A549 (cell line): Measurements from ENCODE around the gene VWA8. TPM values are rescaled to one million over a fixed set of nuclear protein-coding genes. Genes with fewer than 3 reads are reported as not detected.

Experiments used
- ATAC-seq, 2 experiments: fragments of 200-7000 bp in 1 of 2; fragments of >200 bp in 1 of 2; cut with Nextera tagmentation in 1 of 2; cut with Tn5 transposase in 1 of 2; 3 replicates each; pipeline versions ENCODE4 v1.8.0 to v1.9.1; 2018 to 2020; ENCODE audit warnings: mild to moderate bottlenecking in 1 of 2, moderate library complexity in 1 of 2
- CTCF ChIA-PET: fragments of 300-600 bp; sonication (Branson Sonifier 250); formaldehyde crosslinking; extraction: SDS; loops from one replicate; lab custom pipeline; 2021; ENCODE audit warnings: antibody characterized with exemption, inconsistent platforms; lab: Yijun Ruan, JAX
- POLR2A ChIA-PET: fragments of 350-600 bp; formaldehyde crosslinking; extraction: SDS; loops from one replicate; lab custom pipeline; 2021; ENCODE audit warnings: antibody characterized with exemption, inconsistent platforms; lab: Yijun Ruan, JAX
- DNase-seq, 2 experiments: peaks; one replicate each; pipeline versions ENCODE4 v3.0.0 to v3.0.0-alpha.2; 2011 to 2016; ENCODE audit warnings: low read depth in 1 of 2, low spot score in 1 of 2
- FAIRE-seq: peaks from 2 replicates; lab custom pipeline; 2011; peaks lifted over from hg19 to GRCh38; lab: Jason Lieb, UNC
- H3K27ac ChIP-seq, 2 experiments: fragments of >200 bp; sonication (Bioruptor Twin); formaldehyde crosslinking; 3 replicates each; pipeline ENCODE4 v1.5.1; 2016 to 2017
- H3K4me1 ChIP-seq: fragments of >200 bp; sonication (Bioruptor Twin); formaldehyde crosslinking; 3 replicates; pipeline ENCODE4 v1.6.1; 2016
- H3K4me2 ChIP-seq: fragments of >200 bp; sonication (Bioruptor Twin); formaldehyde crosslinking; 3 replicates; pipeline ENCODE4 v1.6.1; 2016
- H3K4me3 ChIP-seq: fragments of >200 bp; sonication (Bioruptor Twin); formaldehyde crosslinking; 3 replicates; pipeline ENCODE4 v1.5.1; 2016
- H3K9me3 ChIP-seq: fragments of >200 bp; sonication (Bioruptor Twin); formaldehyde crosslinking; 3 replicates; pipeline ENCODE4 v1.6.1; 2016
- CBX2 ChIP-seq: fragments of 200-600 bp; sonication (generic); IDR thresholded peaks from 2 replicates; pipeline ENCODE4 v1.6.1; 2016; ENCODE audit warnings: low read depth, mild to moderate bottlenecking, borderline replicate concordance
- CHD2 ChIP-seq: fragments of 150-350 bp; IDR thresholded peaks from 2 replicates; pipeline ENCODE4 v1.6.1; 2014; ENCODE audit warnings: low read length; ENCODE audit not compliant: partially characterized antibody
- EP300 ChIP-seq, 2 experiments: fragments of >200 bp; sonication (Bioruptor Twin); formaldehyde crosslinking; IDR thresholded peaks; 2 replicates in 1 of 2; 3 replicates in 1 of 2; pipeline ENCODE4 v1.6.1; 2016 to 2017
- FOSB ChIP-seq: fragments of 250-450 bp; sonication (Bioruptor Pico); IDR thresholded peaks from 2 replicates; pipeline ENCODE4 v1.5.0; 2020; ENCODE audit warnings: mild to moderate bottlenecking, moderate library complexity
- FOXS1 ChIP-seq: fragments of 250-450 bp; sonication (Bioruptor Pico); IDR thresholded peaks from 2 replicates; pipeline ENCODE4 v1.5.0; 2020; ENCODE audit warnings: mild to moderate bottlenecking, moderate library complexity
- GATA3 ChIP-seq: IDR thresholded peaks from 2 replicates; pipeline ENCODE4 v1.6.1; 2012; ENCODE audit warnings: borderline replicate concordance
- HES2 ChIP-seq: fragments of >200 bp; sonication (Bioruptor Twin); formaldehyde crosslinking; IDR thresholded peaks from 2 replicates; pipeline ENCODE4 v1.6.1; 2016
- HMGXB4 ChIP-seq: fragments of 250-450 bp; sonication (Bioruptor Pico); IDR thresholded peaks from 2 replicates; pipeline ENCODE4 v1.5.0; 2021; ENCODE audit warnings: mild to moderate bottlenecking, moderate library complexity, borderline replicate concordance
- HOXA7 ChIP-seq: fragments of 250-450 bp; sonication (Bioruptor Pico); IDR thresholded peaks from 2 replicates; pipeline ENCODE4 v1.5.0; 2020; ENCODE audit warnings: mild to moderate bottlenecking, moderate library complexity
- HOXB13 ChIP-seq: fragments of 250-450 bp; sonication (Bioruptor Pico); IDR thresholded peaks from 2 replicates; pipeline ENCODE4 v1.5.0; 2020; ENCODE audit warnings: low read depth, mild to moderate bottlenecking, moderate library complexity
- MAFK ChIP-seq: fragments of 450-650 bp; IDR thresholded peaks from 2 replicates; pipeline ENCODE4 v1.6.1; 2014; ENCODE audit not compliant: partially characterized antibody
- NFE2L2 ChIP-seq: fragments of 150-350 bp; conservative IDR thresholded peaks from 2 replicates; pipeline ENCODE4 v1.6.1; 2014; ENCODE audit warnings: low read length
- NR3C1 ChIP-seq: fragments of >200 bp; sonication (Bioruptor Twin); formaldehyde crosslinking; IDR thresholded peaks from 3 replicates; pipeline ENCODE4 v1.6.1; 2017
- PHF8 ChIP-seq: fragments of 200-600 bp; sonication (generic); IDR thresholded peaks from 2 replicates; pipeline ENCODE4 v1.6.1; 2016; ENCODE audit warnings: low read depth, mild to moderate bottlenecking, antibody characterized with exemption, moderate library complexity, borderline replicate concordance
- POLR2A ChIP-seq: IDR thresholded peaks from 2 replicates; pipeline ENCODE4 v1.6.1; 2012; ENCODE audit warnings: mild to moderate bottlenecking, low read length
- POLR2AphosphoS2 ChIP-seq: conservative IDR thresholded peaks from 2 replicates; pipeline ENCODE4 v1.6.1; 2012; ENCODE audit warnings: low read length, improper control_type of control experiment, inconsistent platforms
- RAD21 ChIP-seq, 2 experiments: fragments of >200 bp in 1 of 2; sonication (Bioruptor Twin) in 1 of 2; formaldehyde crosslinking in 1 of 2; IDR thresholded peaks in 1 of 2; conservative IDR thresholded peaks in 1 of 2; 2 replicates in 1 of 2; 3 replicates in 1 of 2; pipeline ENCODE4 v1.6.1; 2012 to 2018; ENCODE audit warnings: inconsistent platforms in 1 of 2
- RCOR1 ChIP-seq: fragments of 150-350 bp; IDR thresholded peaks from 2 replicates; pipeline ENCODE4 v1.6.1; 2014; ENCODE audit warnings: antibody characterized with exemption, low read length, low read depth
- SMC3 ChIP-seq: fragments of >200 bp; sonication (Bioruptor Twin); formaldehyde crosslinking; IDR thresholded peaks from 3 replicates; pipeline ENCODE4 v1.6.1; 2018; ENCODE audit warnings: inconsistent platforms
- SREBF2 ChIP-seq: fragments of 450-650 bp; IDR thresholded peaks from 2 replicates; pipeline ENCODE4 v1.6.1; 2014; ENCODE audit warnings: mild to moderate bottlenecking, moderate library complexity
- TFCP2L1 ChIP-seq: fragments of 250-450 bp; sonication (Bioruptor Pico); IDR thresholded peaks from 2 replicates; pipeline ENCODE4 v1.5.0; 2021; ENCODE audit warnings: mild to moderate bottlenecking
- ZNF302 ChIP-seq: fragments of 250-450 bp; sonication (Bioruptor Pico); IDR thresholded peaks from 2 replicates; pipeline ENCODE4 v1.9.0; 2021; ENCODE audit warnings: inconsistent platforms, mild to moderate bottlenecking, moderate library complexity
- WGBS: methylation state at CpG from one replicate; pipeline ENCODE4 v1.1.6; 2017; ENCODE audit errors: missing lambda C conversion rate; 5-methylcytosine and 5-hydroxymethylcytosine counted together
- polyA plus RNA-seq, 4 experiments: library from polyadenylated mRNA; depleted of rRNA in 3 of 4; stranded (reverse); fragments of >200 nt; fragmentation: RNase III in 1 of 4; extraction: RNeasy Plus Mini Kit Qiagen cat#74134 plus additional on column Dnase treatment in 1 of 4; gene quantifications; 2 replicates in 3 of 4; 3 replicates in 1 of 4; pipeline ENCODE4 v1.2.3, GENCODE V29; 2011 to 2017
- TF ChIP-seq, protein P1 (sequence below): fragments of 250-450 bp; sonication (Bioruptor Pico); IDR thresholded peaks from 2 replicates; pipeline ENCODE4 v1.5.0; 2020; ENCODE audit warnings: low read depth, mild to moderate bottlenecking, moderate library complexity
- TF ChIP-seq, protein P2 (sequence below): fragments of >200 bp; sonication (Bioruptor Twin); formaldehyde crosslinking; IDR thresholded peaks from 3 replicates; pipeline ENCODE4 v1.6.1; 2016
- TF ChIP-seq, protein P3 (sequence below): IDR thresholded peaks from 2 replicates; pipeline ENCODE4 v1.6.1; 2012

Gene VWA8
- polyA plus RNA-seq, 2 of the 4 experiments (the other 2 are of a cell fraction) = 6.4 to 15.3 TPM

- POLR2A ChIA-PET = no interaction called here
- CTCF ChIA-PET = interaction anchor here (1.2 kb wide), 1 partner anchor 251 kb away, joined by 3 read pairs; no protein-coding TSS in a partner anchor
- TF ChIP-seq NFE2L2 (no peak), RAD21 (conservative IDR thresholded peaks at IDR 0.05 in 1 of 2, IDR thresholded peaks at IDR 0.05 in 1 of 2) (no peak), HOXB13 (CRISPR knock-in tag) (no peak), POLR2AphosphoS2 (no peak)
- TF ChIP-seq, all 56 proteins: peak for 0
- Histone ChIP-seq H3K4me2 (no peak overlapping the region), H3K4me1 (peaks cover 16% of the 10 kb centered on the region), H3K4me3 (no peak overlapping the region), H3K9me3 (peaks cover 11% of the 10 kb centered on the region), H3K27ac (no peak overlapping the region)
- DNase-seq (no peak), ATAC-seq (no peak), FAIRE-seq (no peak)
- WGBS = 100% methylated on average over 1 of the region's 5 CpGs
Observed at GRCh38 chr13:41919741-41920487, 41.0 kb downstream of the VWA8 start.

DNA sequence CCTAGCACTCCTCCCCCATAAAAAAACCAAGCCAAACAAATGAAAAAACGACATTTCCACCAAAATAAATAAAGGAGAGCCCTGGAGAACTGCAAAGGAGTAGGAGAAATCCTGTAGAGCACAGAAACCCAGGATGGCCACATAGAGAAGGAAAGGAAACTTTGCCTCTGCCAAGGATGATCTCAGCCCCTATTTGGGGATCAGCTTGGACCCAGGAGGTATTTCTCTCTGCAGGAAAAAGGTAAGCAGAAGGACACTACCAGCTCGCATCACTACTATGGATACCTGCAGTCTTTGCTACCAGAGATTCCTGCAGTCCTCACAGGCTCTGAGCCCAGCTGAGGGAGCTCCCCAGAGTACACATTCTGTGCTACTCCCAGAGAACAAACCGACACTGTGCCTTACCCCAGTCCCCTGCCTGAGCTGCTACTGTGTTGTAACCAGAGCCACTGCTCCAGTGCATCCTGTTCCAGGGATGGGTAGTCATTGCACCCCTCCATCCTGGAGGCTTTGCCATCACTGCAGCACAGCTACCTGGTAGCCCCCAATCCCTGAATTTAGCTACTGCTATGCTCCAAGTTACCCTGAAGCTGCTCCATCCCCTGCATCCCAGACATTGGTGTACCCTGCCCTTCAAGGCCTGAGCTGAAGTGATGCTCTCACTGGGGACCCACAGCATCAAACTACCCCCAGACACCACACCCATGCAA, 41.7 kb downstream of the VWA8 start:
- no peak overlapping the region for H3K4me3 ChIP-seq
- peak; percentile 43 to 56; a peak in 3 of 6 replicates for ATAC-seq
- no peak overlapping the region for H3K4me2 ChIP-seq
- DNase-seq = no peak
- peaks cover 8% of the 10 kb centered on the region for H3K9me3 ChIP-seq
- peaks cover 16% of the 10 kb centered on the region for H3K4me1 ChIP-seq
- no peak overlapping the region for H3K27ac ChIP-seq
- POLR2A ChIA-PET = no interaction called here
- no peak for TF ChIP-seq RCOR1
- TF ChIP-seq GATA3 = no peak
- TF ChIP-seq SMC3 = no peak
- no peak for TF ChIP-seq HMGXB4 (CRISPR knock-in tag)
- CTCF ChIA-PET = interaction anchor here (1.2 to 1.3 kb wide), 2 partner anchors 122 to 251 kb away, joined by 3 read pairs; no protein-coding TSS in a partner anchor
- no peak for FAIRE-seq
- 47% methylated on average over 3 of the region's 3 CpGs for WGBS

DNA sequence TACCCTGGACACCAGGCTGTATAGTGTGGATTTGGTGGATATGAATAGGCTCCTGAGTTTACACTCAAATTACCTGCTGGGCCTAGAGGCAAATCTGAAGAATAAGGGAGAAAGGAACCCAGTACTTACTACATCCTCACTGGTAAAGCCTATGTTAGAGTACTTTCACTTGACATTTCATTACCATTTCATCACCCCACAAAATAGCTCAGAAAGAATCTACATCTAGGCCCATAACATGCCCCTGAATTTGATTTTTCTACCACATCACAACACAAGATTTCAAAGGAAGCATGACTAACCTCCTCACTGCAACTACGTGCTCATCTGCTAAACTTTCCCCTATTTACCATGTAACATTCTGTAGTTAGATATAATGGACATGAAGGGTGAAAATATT, 43.3 kb downstream of the VWA8 start:
- Histone ChIP-seq H3K9me3 (no peaks in the 10 kb centered on the region), H3K4me3 (no peak overlapping the region), H3K4me2 (no peak overlapping the region), H3K4me1 (peaks cover 16% of the 10 kb centered on the region), H3K27ac (no peak overlapping the region)
- POLR2A ChIA-PET = no interaction called here
- FAIRE-seq (no peak), ATAC-seq (no peak), DNase-seq (no peak)
- WGBS = 76% methylated on average over 1 of the region's 1 CpG
- CTCF ChIA-PET = no interaction called here
- TF ChIP-seq ZNF302 (CRISPR knock-in tag) (no peak), CBX2 (no peak), FOSB (CRISPR knock-in tag) (no peak), SMC3 (no peak), HOXA7 (CRISPR knock-in tag) (no peak), HOXB13 (CRISPR knock-in tag) (no peak), EP300 (IDR thresholded peaks at IDR 0.05) (no peak), TFCP2L1 (CRISPR knock-in tag) (no peak), FOXS1 (CRISPR knock-in tag) (no peak), CHD2 (no peak), POLR2A (no peak), HES2 (no peak), PHF8 (no peak), NR3C1 (no peak), SREBF2 (no peak), NFE2L2 (no peak), MAFK (no peak)
- TF ChIP-seq, protein P1, sequence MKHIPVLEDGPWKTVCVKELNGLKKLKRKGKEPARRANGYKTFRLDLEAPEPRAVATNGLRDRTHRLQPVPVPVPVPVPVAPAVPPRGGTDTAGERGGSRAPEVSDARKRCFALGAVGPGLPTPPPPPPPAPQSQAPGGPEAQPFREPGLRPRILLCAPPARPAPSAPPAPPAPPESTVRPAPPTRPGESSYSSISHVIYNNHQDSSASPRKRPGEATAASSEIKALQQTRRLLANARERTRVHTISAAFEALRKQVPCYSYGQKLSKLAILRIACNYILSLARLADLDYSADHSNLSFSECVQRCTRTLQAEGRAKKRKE (CRISPR knock-in tag) = no peak
- TF ChIP-seq, protein P2, sequence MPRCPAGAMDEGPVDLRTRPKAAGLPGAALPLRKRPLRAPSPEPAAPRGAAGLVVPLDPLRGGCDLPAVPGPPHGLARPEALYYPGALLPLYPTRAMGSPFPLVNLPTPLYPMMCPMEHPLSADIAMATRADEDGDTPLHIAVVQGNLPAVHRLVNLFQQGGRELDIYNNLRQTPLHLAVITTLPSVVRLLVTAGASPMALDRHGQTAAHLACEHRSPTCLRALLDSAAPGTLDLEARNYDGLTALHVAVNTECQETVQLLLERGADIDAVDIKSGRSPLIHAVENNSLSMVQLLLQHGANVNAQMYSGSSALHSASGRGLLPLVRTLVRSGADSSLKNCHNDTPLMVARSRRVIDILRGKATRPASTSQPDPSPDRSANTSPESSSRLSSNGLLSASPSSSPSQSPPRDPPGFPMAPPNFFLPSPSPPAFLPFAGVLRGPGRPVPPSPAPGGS = no peak
- TF ChIP-seq, protein P3, sequence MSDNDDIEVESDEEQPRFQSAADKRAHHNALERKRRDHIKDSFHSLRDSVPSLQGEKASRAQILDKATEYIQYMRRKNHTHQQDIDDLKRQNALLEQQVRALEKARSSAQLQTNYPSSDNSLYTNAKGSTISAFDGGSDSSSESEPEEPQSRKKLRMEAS = no peak
